G401 (cell line): ENCODE measurements around the gene STK35. TPM values are rescaled to one million over a fixed set of nuclear protein-coding genes. Genes with fewer than 3 reads are reported as not detected.

Source experiments
- DNase-seq: peaks from one replicate; pipeline ENCODE4 v3.0.0-alpha.2; 2015; ENCODE audit warnings: low spot score
- in situ Hi-C: cut with HindIII; loops from 2 replicates; pipeline ENCODE4 v1.10.0; 2016; ENCODE audit warnings: low sequenced_read_pairs, mixed read lengths
- total RNA-seq: library from RNA; depleted of rRNA; stranded (reverse); fragments of >200 nt; shearing (Covaris generic); gene quantifications from 2 replicates; pipeline ENCODE4 v1.2.3, GENCODE V29; 2014

The STK35 gene
- total RNA-seq, 1 experiment from 2014 or later: 12.9 TPM

- in situ Hi-C loops: no loop called here
- DNase-seq: peak; percentile 88
These were observed 1.2 kb downstream of the STK35 start for GRCh38 chr20:2102585-2103460.

- DNase-seq: no peak
- in situ Hi-C loops: no loop called here
These were observed 2.0 kb downstream of the STK35 start for GRCh38 chr20:2103461-2104153.

GRCh38 chr20:2104236-2104635 is 2.6 kb downstream of the STK35 start:
- no peak for DNase-seq
- in situ Hi-C loops: no loop called here

- no peak for DNase-seq
- in situ Hi-C loops: no loop called here
These were observed 6.9 kb downstream of the STK35 start for GRCh38 chr20:2108498-2108897.

GRCh38 chr20:2108987-2109386 is 7.4 kb downstream of the STK35 start:
- DNase-seq: no peak
- in situ Hi-C loops: no loop called here

GRCh38 chr20:2109425-2110210 is 8.0 kb downstream of the STK35 start:
- in situ Hi-C loops: no loop called here
- DNase-seq: peak; percentile 33

GRCh38 chr20:2112910-2113309 is 11.3 kb downstream of the STK35 start:
- no peak for DNase-seq
- in situ Hi-C loops: no loop called here

GRCh38 chr20:2114127-2114959 is 12.7 kb downstream of the STK35 start:
- no peak for DNase-seq
- in situ Hi-C loops: no loop called here

- in situ Hi-C loops: no loop called here
- DNase-seq: no peak
These were observed 13.5 kb downstream of the STK35 start for GRCh38 chr20:2114990-2115681.

GRCh38 chr20:2116170-2116940 is 14.7 kb downstream of the STK35 start:
- in situ Hi-C loops: no loop called here
- no peak for DNase-seq

- DNase-seq: no peak
- in situ Hi-C loops: no loop called here
These were observed 17.2 kb downstream of the STK35 start for GRCh38 chr20:2118783-2119182.

GRCh38 chr20:2122936-2123335 is 21.3 kb downstream of the STK35 start:
- no peak for DNase-seq
- in situ Hi-C loops: no loop called here

GRCh38 chr20:2123720-2124119 is 22.1 kb downstream of the STK35 start:
- no peak for DNase-seq

GRCh38 chr20:2124564-2125213 is 23.1 kb downstream of the STK35 start:
- DNase-seq: peak; percentile 35
- in situ Hi-C loops: no loop called here

More at GRCh38 chr20:2123720-2124119, 22.1 kb downstream of the STK35 start:
- in situ Hi-C loops: no loop called here

- in situ Hi-C loops: no loop called here
- no peak for DNase-seq
These were observed 24.0 kb downstream of the STK35 start for GRCh38 chr20:2125474-2126112.

GRCh38 chr20:2127238-2127637 is 25.6 kb downstream of the STK35 start:
- in situ Hi-C loops: no loop called here
- no peak for DNase-seq

GRCh38 chr20:2128542-2128941 is 26.9 kb downstream of the STK35 start:
- in situ Hi-C loops: no loop called here
- DNase-seq: no peak
